CD4-positive, alpha-beta T cell treated with Interferon alpha-2 for 1 hour (primary cell): Measurements from ENCODE around the gene SEC14L1.

Source experiments
- DNase-seq, 2 donors: peaks; one replicate each; pipeline ENCODE4 v3.0.0-alpha.2; 2020 to 2022

The SEC14L1 gene

DNA sequence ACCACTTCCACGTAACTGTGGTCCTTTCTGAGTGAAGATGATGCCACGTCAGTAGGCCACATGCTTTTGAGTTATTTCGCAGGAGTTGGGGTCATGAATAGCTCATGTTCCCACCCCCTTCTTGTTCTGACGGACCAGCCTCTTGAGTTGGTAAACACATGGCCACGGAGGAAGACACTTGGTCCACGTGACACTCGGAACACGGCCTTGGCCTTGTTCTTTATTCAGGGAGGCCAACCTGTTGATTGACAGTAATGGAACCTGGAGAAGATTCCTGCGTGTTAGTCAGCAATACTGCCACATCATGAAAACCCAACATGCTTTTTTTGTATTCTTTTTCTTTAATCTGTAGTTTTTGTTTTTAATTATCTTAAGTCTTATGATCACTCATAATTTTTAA is 56.3 kb downstream of the SEC14L1 start:
- DNase-seq, result no peak

DNA sequence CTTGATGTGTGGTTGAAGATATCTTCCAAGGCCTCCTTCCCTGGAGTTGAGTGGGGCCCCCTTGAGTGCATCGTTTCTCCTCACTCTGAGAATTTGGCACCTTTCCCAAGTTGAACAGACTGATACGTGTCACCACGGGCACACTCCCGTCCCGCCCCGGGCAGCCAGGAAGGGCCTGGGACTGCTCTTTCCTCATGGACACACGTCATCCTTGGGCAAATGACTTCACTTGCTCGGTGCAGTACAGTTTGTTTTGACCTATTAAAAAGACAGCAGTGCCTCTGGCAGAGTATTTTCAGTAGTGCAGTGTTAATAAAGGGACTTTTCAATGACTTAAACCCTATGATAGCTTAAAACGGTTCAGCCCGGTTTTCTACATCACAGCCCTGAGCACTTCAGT is 59.9 kb downstream of the SEC14L1 start:
- no peak for DNase-seq

DNA sequence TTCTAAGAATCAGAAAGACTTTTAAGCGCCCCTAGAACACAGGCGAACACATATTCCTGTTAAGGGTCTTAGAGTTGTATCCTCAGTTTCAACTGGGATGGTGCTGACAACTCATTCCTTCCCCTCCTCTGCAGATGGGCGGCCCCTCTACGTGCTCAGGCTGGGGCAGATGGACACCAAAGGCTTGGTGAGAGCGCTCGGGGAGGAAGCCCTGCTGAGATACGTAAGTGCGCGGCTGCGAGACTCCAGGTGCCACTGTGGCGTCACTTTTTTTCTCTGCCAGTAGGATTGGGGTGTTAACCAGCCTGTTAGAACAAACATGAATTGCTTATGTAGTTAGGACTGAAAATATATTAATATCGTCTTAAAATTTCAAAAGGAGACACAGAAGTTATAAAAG is 62.7 kb downstream of the SEC14L1 start:
- DNase-seq, result no peak

DNA sequence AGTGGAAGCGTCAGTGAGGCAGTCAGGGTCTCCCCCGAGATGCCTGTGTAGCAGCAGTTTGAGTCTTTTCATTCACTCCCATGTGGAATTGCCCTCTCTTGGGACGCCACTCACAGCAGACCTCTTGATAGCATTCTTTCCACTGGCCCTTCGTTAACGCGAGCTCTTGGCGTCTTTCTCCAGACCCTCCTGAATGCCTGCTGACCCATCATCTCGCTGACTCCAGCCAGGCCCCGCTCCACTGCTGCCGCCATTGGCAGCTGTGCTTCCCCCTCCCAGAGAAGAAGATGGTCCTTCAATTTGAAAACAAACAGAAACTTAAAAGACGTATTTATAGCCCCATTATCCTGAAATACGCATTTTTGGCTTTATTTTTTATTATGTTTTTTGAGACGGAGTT is 63.1 kb downstream of the SEC14L1 start:
- DNase-seq, result no peak

DNA sequence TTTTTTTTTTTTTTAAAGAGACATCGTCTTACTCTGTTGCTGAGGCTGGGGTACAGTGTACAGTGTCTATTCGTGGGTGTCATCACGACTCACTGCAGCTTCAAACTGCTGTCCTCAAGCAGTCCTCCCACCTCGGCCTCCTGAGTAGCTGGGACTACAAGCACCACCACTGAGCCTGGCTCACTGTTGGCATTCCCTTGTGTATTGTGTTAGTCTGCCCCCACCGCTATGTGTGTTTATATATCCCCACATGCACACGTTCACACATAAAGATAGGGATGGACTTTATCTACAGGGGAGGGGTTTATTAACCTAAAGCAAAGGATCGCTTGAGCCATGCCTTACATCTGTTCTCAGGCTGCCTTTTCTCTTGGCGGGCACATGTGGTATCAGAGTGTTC is 63.8 kb downstream of the SEC14L1 start:
- DNase-seq, result no peak

DNA sequence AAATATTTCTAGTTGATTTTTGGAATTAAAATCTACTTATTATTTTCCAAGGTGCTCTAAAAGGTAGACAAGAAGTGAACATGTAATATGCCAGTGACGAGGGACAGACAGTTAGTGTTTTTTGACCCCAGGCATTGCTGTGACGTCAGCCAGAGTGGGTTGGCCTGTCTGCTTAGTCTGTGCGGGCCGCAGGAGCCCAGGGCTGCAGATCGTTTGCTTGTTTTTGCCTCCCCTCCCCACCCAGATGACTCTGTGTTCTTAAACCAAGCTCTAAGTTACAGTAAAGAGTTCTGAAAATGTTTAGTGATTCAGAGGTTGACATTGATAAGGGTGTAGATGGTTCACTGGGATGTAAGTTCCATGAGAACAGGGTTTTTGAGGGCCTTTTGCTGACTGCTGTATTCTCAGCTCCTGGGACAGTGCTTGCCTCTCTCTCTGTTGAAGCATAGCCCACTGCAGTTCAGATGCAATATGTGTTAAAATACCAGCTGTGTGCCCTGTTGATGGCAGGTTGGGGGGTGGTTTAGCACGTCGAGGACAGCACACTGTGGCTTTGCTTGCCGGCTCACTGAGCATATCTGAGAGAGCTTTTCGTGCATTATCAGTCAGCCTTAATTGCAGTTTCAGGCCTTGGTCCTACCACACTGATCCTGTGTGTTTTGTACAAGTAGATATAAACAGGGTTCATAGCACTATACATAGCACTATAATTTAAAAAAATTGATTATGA is 64.8 kb downstream of the SEC14L1 start:
- DNase-seq, result no peak

DNA sequence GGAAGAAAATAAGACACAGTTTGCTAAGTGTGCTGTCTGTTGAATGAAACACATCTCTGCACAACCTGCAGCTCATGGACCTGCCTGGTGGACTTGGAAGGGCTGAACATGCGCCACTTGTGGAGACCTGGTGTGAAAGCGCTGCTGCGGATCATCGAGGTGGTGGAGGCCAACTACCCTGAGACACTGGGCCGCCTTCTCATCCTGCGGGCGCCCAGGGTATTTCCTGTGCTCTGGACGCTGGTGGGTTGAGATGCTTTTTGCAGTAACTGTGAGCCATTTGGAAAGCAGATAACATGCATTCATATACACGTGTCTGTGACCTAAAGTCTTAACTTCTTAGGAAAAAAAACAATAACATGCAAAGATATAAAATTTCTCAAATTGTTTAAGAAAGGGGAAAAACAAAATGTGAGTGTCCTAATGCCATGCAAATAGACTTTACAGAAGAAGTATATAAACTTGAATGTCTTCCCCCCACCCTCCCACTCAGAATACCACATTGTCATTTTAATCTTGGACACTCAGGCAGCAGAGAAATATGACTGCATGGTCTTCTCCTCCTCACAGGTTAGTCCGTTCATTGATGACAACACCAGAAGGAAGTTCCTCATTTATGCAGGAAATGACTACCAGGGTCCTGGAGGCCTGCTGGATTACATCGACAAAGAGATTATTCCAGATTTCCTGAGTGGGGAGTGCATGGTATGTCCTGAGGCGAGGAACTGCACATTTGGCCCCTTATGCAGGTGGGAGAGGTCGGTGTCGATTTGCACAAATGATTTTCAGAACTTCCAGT is 65.6 kb downstream of the SEC14L1 start:
- no peak for DNase-seq

DNA sequence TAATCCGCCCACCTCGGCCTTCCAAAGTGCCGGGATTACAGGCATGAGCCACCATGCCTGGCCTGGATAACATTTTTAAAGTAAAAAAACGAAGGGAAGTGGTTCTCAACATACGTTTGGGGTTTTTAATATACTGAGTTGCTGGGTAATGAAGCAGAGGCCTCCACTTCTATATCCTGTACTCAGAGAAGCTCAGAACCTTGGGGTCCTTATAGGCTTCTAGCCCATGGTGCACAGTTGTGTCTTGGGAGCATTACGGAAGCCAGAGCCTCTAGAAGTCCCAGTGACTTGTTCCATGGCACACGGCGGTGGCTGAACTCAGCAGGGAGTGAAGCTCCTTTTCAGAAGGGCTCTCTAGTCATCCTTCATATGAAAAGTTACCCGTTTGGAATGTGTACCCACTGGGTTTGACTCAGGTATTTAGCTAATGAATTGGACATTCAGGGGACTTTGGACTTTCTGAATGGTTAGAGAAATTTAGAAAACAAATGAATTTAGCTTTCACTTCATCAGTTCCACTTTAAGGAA is 67.0 kb downstream of the SEC14L1 start:
- no peak for DNase-seq

DNA sequence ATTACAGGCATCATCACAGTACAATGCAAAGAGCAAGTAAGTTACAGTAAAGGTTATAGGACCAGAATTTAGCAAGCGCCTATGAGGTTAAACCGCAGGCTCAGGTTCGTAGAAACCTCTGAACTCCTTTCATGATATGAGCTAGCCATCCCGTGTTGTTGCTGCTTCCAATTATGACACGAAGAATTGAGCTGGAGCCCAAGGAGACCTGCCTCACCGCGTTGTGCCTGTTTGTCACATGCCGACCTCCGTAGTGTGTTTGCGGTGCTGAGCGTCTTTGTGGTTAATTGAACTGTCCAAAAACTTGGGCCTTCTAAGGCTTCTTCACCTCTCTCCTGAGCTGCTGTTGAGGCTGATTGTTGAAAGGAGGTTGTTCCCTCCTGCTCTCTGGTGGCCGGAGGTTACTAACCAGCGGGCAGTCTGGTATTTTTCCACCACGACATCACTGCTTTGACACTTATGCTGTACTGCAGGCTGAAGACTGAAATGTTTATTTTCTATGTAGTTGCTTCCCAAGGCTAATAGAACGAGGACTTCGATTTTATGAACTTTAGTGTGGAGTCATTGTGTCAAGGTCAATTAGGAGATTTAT is 67.5 kb downstream of the SEC14L1 start:
- no peak for DNase-seq

DNA sequence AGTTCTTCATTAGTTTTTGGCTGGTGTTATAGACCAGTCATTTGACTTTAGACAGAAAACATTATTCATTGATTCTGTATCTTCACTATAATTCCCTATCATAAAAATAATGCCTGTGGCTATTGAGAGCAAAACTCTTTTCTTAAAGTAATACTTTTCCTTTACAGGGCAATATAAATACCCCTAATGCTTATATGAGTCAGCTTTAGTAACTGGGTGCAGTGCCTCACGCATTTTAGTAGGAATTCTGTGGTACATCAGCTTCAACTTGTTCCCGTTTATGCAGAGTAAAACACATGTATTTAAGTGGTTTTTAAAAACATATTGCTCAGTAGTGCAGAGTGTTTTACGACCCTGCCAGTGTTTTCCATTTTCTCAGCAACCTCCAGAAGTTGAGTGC is 68.1 kb downstream of the SEC14L1 start:
- no peak for DNase-seq

DNA sequence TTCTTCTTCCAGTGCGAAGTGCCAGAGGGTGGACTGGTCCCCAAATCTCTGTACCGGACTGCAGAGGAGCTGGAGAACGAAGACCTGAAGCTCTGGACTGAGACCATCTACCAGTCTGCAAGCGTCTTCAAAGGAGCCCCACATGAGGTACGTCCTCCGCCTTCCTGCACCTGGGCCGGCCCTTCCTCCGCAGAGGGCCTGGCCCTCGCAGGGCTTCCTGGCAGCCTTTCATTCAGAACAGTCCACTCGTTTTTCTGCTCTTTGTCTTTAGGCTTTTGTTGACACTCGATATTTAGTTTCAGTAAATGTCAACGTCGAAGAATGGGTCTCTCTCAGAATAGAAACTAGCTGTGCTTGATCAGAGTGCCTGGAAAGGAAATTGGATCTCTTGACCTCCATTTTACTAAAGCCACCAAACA is 68.6 kb downstream of the SEC14L1 start:
- DNase-seq, result no peak

DNA sequence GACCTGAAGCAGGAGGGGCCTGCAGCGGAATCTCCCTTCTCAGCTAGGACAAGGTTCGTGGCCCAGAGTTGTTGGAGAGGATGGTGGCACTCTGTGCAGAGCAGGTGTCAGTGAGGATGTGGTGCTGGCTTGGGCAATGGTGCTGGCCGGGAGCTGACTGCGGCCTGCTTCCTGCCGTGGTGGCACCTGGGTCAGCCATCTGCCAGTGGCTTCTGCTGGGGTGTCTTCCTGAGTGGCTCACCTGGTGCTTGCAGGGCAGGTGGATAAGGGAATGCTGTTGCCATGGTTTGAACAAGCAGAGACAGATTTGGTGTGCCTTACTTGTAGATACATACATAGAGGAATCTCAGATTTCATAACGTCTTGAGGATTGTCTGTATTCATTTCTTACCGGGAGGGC is 69.6 kb downstream of the SEC14L1 start:
- no peak for DNase-seq

DNA sequence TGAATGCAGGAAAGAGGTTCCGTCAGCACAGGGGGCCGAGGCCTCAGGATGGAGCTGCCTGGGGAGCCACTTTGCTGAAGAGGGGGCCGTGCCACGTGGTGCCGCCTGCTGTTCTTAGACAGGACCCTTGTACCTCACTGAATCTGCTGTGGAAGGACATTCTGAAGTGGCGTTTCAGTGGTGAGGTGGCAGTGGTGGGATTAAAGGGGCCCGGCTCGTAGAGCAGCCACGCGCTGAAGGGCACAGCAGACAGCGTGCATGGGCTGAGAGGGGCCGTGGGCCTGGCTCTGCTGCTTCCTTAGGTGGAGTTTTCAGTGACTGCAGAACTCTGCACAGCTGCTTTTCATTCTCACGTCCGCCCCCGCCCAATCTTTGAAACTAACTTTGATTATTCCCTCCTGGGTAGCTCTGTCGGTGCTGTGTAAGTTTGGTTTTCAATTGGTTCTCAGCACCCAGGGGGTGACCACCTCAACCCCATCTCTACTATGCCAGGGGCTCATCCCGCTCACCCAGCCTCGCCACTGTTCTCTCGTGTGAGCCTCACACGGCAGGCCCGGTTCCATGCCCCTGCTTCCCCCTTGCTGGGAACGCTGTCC is 70.3 kb downstream of the SEC14L1 start:
- no peak for DNase-seq

DNA sequence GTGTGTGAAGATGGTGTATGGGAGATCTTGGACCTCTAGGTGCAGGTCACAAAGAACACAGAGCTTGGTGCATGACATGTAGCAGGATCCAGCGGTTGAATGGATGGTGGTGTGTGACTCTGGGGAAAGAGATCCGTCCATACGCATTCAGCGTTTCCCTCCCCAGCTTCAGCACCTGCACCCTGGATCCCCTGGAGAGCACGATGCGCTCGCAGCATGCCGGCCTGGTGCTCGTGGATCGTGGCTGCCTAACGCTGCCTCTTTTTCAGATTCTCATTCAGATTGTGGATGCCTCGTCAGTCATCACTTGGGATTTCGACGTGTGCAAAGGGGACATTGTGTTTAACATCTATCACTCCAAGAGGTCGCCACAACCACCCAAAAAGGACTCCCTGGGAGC is 70.9 kb downstream of the SEC14L1 start:
- no peak for DNase-seq

DNA sequence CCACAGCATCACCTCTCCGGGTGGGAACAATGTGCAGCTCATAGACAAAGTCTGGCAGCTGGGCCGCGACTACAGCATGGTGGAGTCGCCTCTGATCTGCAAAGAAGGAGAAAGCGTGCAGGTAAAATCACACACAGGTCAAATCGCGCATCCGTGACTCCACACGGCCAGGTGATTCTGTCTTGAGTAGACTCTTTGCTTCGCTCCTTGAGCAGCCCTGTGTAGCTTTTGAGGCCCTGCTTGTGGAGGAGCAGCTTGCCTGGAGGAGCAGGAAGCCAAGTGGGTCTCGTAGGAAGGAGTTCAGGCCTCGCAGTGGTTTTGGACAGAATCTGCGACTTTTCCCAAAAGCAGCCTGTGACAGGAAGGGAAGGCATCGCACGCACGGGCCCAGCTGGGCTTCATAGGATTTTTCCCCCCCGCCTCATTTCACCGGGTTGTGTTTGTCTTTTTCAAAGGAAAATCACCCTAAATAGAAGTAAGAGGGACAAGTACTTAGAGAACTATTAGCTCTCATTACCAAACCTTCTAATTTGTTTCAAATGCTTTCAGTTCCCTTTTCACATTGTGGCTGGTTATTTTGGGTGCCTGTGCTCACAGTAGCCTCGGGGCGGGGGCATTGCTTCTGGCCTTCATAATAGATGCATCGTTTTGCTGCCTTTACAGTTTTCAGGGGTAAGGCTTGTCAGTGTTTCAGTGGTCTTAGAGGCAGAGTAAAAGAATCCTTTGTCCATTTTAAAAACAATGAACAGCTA is 71.5 kb downstream of the SEC14L1 start:
- peak in 1 of 2 donors; percentile 25 for DNase-seq

DNA sequence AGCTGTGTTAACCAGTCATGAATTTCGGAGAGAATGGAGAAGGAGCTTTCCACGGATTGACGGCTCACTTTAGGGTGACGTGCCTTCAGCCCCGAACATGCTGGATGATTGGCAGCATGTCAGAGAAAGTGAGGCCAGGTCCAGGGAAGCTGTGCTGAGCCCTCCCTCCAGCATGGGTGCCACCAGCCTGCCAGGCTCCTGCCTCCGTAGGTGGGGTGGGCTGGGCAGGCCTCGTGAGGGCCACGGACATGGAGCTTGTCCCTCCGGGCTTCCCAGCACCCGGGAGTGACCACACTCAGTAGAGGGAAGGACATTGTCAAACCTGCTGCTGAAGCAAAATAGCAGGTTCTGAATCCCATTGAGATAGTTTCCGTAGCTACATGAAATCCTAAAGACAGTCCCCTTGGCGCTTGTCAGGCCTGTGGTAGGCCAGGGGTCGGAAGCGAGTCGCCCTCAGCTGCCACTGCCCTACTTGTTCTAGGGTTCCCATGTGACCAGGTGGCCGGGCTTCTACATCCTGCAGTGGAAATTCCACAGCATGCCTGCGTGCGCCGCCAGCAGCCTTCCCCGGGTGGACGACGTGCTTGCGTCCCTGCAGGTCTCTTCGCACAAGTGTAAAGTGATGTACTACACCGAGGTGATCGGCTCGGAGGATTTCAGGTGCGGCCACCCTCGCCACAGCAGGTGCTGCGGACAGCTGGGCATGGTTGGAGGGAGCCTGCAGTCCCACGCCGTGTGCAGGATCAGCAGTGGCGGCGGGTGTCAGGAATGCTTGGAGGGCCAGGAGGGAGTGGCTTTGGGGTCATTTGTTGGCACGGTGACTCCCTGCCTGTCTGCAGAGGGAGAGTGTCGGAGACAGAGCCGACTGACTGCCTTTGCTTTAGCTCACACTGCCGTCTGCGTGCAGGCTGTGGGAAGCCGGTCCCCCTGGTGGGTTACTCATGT is 72.3 kb downstream of the SEC14L1 start:
- no peak for DNase-seq

DNA sequence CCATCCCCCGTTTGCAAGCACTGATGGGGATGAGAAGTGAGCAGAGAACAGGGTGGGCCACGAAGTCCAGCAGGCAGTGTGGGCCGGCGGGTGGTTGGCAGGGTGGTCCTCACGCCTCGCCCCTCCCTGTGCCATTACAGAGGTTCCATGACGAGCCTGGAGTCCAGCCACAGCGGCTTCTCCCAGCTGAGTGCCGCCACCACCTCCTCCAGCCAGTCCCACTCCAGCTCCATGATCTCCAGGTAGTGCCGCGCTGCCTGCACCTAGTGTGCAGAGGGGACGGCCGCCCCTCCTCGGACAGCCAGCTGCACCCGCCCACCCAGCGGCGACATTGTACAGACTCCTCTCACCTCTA is 73.0 kb downstream of the SEC14L1 start:
- DNase-seq, result no peak

DNA sequence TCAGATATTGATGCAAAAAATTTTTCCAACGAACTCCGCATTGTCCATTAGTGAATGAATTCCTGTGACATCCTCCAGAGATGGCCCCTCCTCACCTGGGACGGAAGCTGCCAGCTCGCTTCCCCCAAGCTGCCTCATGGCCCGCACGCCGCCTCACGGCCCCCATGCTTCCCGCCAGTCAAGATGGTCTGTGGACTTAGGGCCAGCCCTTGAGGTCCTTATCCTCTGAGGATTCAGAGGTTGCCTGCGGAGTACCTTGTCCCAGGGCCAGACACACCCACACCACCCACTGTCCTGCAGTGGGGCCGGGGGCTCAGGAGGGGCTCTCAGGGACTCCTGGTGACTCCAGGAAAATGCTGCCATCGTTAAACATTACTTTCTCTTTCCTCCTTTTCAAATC is 73.6 kb downstream of the SEC14L1 start:
- DNase-seq, result no peak

DNA sequence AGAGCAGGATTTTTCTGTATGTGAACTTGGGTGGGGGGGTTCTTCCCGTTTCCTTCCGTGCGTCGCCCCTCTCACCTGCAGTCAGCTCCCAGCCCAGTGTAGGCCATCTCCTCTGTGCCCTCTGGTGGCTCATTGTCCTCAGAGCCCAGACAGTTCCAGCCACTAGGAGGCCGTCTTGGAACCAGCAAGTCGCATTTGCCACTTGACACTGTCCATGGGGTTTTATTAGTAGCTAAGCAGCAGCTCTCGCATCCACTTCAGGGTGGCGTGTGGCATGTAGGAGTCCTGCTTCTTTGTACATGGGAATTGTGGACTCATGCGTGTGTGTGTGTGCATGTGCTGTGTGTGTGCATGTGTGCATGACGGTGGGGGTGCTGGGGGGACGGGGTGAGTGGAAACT is 74.0 kb downstream of the SEC14L1 start:
- peak in 1 of 2 donors; percentile 17 for DNase-seq

DNA sequence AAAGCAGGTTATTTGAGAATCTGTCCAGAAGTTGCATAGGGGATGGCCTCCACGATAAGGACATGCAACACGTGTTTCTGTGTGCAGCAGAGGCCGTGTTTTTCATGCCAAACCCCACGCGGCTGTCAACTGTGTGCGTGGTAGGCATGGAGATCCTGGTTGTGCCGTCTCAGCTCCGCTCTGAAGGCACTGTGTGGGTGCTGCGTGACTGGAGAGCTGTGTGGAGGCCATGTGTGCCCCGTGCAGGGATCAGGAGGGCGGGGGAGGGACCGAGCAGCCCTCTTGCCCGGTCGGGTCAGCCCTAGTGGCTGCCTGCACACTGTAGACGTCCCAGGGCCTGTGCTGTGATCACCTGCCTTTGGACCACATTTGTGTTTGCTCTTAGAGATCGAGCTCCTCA is 74.5 kb downstream of the SEC14L1 start:
- no peak for DNase-seq

DNA sequence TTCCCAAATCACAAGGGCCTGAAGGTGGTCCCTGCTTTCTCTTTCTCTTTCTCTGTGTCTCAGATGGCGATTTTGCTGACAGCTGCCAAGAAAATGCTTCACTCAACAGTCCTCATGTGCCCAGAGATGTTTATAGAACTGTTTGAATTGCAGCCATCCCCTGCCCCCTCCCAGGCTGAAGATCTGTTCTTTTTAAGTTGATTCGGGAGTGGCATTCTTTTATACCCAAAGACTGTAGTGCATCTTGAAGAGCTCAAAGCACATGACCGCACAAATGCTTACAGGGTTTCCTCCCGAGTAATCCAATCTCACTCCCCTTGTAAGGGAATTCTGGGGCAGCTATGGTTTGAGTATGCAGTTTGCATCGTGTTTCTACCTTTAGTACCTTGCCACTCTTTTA is 75.7 kb downstream of the SEC14L1 start:
- no peak for DNase-seq

DNA sequence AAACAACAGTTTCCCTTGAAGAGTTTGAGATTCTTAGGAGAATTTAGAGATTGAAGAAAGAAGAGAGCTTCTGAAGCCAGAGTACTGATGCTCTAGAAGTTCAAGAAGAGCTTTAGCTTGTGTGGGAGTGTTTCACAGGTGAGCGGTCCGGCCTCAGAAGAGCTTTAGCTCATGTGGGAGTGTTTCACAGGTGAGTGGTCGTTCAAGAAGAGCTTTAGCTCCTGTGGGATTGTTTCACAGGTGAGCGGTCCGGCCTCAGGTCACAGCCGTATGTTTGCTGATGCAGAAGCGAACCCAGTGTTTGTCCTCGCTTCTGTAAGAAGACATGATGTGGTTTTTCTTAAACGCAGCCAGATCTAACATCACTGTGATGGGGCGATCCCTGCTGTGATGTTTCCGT is 76.4 kb downstream of the SEC14L1 start:
- no peak for DNase-seq
